ENCODE data around the gene DUSP11. TPM values are rescaled to one million over a fixed set of nuclear protein-coding genes. Genes with fewer than 3 reads are reported as not detected.

The DUSP11 gene
- 32.8 and 37.9 TPM in 2 replicates for total RNA-seq

DNA sequence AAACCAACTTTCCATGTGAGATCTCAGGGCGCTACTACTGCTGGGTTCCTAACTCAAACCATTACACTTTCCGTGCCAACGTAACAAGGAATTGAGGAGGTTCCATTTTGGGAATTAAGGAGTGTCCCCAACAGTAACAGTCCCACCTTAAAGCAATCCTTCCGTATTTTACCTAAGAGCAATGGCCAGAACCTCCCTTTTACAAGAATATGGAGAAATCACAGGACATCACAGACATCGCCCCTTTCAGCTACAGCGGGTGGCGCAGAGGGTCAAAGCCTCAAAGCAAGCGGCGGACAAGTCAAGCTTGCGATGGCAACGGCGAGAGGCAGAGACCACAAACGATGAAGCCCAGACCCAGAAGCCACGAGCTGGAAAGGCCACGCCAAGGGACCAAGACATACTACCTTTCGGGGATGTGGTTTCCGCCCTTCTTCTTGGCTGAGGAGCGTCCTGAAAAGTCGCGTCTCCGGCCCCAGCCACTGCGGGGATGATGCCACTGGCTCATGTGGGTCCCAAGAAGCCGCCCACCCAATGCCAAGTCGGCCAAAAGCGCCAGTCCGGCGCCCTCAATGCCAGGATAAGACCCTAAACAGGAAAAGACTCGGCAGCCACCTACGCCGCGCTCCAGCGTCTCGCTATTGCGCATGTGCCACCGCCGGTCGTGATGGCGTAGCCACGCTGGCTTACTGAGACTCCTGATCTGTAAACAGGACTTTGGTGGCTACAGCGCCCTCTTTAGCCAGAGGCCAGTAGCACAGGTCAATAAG is at the start of gene DUSP11:
Gene DUSP11, minus strand, starts transcription at position 637 of the 770 bp plus-strand sequence. Its CDS starts 129 bp downstream, at position 508.

DNA sequence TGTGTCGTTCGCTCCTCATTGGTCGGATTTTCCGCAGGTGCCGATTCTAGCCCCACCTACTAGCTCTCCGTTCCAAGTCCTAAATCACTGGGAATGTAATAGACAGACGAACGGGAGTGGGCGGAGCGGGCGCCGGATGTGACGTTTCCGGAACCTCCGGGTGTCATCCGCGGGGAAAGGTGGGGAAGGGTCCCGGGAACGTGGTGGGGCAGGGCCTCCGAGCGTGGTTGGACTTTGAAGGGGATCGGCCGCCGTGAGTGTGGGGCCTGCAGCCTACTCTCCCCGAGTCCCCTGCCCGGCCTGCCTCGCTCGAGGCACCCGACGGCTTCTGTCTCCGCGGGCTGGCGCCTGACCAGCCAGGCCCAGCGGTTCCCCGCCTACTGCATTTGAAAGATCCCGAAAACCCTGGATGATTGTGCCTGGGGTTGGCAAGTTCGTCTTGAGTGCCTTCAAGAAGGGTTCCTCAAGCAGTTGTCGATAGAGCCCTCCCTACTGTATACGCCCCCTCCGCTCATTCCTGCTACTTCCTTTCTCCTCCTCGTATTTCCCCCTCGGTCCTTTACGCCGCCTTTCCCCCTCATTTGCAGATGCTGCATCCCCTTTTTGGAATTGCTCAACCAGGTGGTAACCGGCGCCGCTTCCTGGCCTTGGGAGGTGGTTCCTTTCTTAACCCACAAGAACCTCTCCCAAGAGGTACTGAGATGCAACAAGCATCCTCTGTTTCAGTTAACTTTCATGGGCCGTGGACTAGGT is 49.1 kb upstream of the DUSP11 start, which contains the start of gene STAMBP:
Gene STAMBP, plus strand, starts transcription at position 144 of the 753 bp plus-strand sequence. CDS start 1,896 bp downstream, outside the sequence.

GRCh38 chr2:73783883-73784282 is 4.0 kb upstream of the DUSP11 start, which contains the start of gene C2orf78:
Gene C2orf78 (plus strand): TSS chr2:73784183. CDS start chr2:73784310, 127 bp downstream.

GRCh38 chr2:73736855-73737779 is 42.8 kb downstream of the DUSP11 start, which contains the start of gene TPRKB:
Gene TPRKB (minus strand): TSS chr2:73737345. CDS start chr2:73734569, 2,776 bp downstream.

Other genes starting within 250 kb of the DUSP11 start
- gene NAT8, start 137.7 kb downstream of the DUSP11 start, total RNA-seq = not detected in 2 replicates
- 22.9 and 27.1 TPM in 2 replicates for gene TPRKB, start 42.8 kb downstream of the DUSP11 start, total RNA-seq
- not detected in 2 replicates for gene C2orf78, start 4.1 kb upstream of the DUSP11 start, total RNA-seq
- 41.9 and 43.7 TPM in 2 replicates for gene STAMBP, start 48.9 kb upstream of the DUSP11 start, total RNA-seq
- not detected in 2 replicates for gene ACTG2, start 112.9 kb upstream of the DUSP11 start, total RNA-seq
- gene DGUOK, start 146.8 kb upstream of the DUSP11 start, total RNA-seq = 53.0 and 56.5 TPM in 2 replicates
- 5.8 and 6.0 TPM in 2 replicates for gene TET3, start 204.8 kb upstream of the DUSP11 start, total RNA-seq